SK-N-SH (cell line): ENCODE measurements around the gene CDKAL1. TPM values are rescaled to one million over a fixed set of nuclear protein-coding genes. Genes with fewer than 3 reads are reported as not detected.

Source experiments
- CTCF ChIA-PET: fragments of 300-600, 350-600 bp; formaldehyde crosslinking; extraction: SDS; loops from one replicate; lab custom pipeline; 2021; lab: Yijun Ruan, JAX
- POLR2A ChIA-PET: fragments of 350-600 bp; sonication (Branson Sonifier 250); formaldehyde crosslinking; extraction: SDS; loops from one replicate; lab custom pipeline; 2020; ENCODE audit warnings: antibody characterized with exemption, inconsistent platforms; lab: Yijun Ruan, JAX
- DNase-seq: peaks from one replicate; pipeline ENCODE4 v3.0.0; 2012
- H2AFZ ChIP-seq: fragments of 200-600 bp; sonication (generic); 2 replicates; pipeline ENCODE4 v1.8.1; 2016; ENCODE audit warnings: antibody characterized with exemption, mild to moderate bottlenecking, low read depth
- H3F3A ChIP-seq: fragments of 200-600 bp; sonication (generic); replicated peaks from 2 replicates; pipeline ENCODE3; 2016; ENCODE audit warnings: antibody characterized with exemption, mild to moderate bottlenecking; ENCODE audit not compliant: insufficient read depth
- H3K27ac ChIP-seq, 2 experiments: fragments of 200-500 bp in 1 of 2; fragments of 200-600 bp in 1 of 2; sonication (Bioruptor generic) in 1 of 2; sonication (generic), shearing (Covaris generic) in 1 of 2; 2 replicates each; pipeline versions ENCODE4 v1.5.1 to v1.6.1; 2014 to 2016; ENCODE audit warnings: low read depth in 2 of 2, inconsistent platforms in 1 of 2, low read length in 1 of 2, mild to moderate bottlenecking in 1 of 2, mixed read lengths in 1 of 2
- H3K27me3 ChIP-seq: fragments of 200-600 bp; sonication (generic), shearing (Covaris generic); 2 replicates; pipeline ENCODE4 v1.6.1; 2016; ENCODE audit warnings: mixed run types; ENCODE audit not compliant: insufficient read depth
- H3K36me3 ChIP-seq, 2 experiments: fragments of 200-500 bp in 1 of 2; fragments of 200-600 bp in 1 of 2; sonication (Bioruptor generic) in 1 of 2; sonication (generic) in 1 of 2; replicated peaks in 1 of 2; 2 replicates each; pipeline versions ENCODE3 to v1.5.1; 2014 to 2016; ENCODE audit warnings: low read length in 1 of 2, mild to moderate bottlenecking in 1 of 2; ENCODE audit not compliant: insufficient read depth in 2 of 2, control insufficient read depth in 1 of 2
- H3K4me1 ChIP-seq, 2 experiments: fragments of 200-500 bp in 1 of 2; fragments of 200-600 bp in 1 of 2; sonication (Bioruptor generic) in 1 of 2; sonication (generic), shearing (Covaris generic) in 1 of 2; 2 replicates each; pipeline versions ENCODE4 v1.5.1 to v1.6.1; 2014 to 2016; ENCODE audit warnings: low read depth in 1 of 2, low read length in 1 of 2, mixed run types in 1 of 2; ENCODE audit not compliant: insufficient read depth in 2 of 2, control insufficient read depth in 1 of 2
- H3K4me2 ChIP-seq: fragments of 200-600 bp; sonication (generic), shearing (Covaris generic); 2 replicates; pipeline ENCODE4 v1.6.1; 2017; ENCODE audit warnings: mixed run types
- H3K4me3 ChIP-seq, 2 experiments: fragments of 200-500 bp in 1 of 2; fragments of 200-600 bp in 1 of 2; sonication (Bioruptor generic) in 1 of 2; sonication (generic), shearing (Covaris generic) in 1 of 2; 2 replicates each; pipeline versions ENCODE4 v1.5.1 to v1.8.1; 2014 to 2016; ENCODE audit warnings: low read depth in 2 of 2, inconsistent platforms in 1 of 2, low read length in 1 of 2, mild to moderate bottlenecking in 1 of 2, mixed read lengths in 1 of 2, moderate library complexity in 1 of 2
- H3K79me2 ChIP-seq: fragments of 200-600 bp; sonication (generic); 2 replicates; pipeline ENCODE4 v1.8.1; 2017; ENCODE audit warnings: mild to moderate bottlenecking; ENCODE audit not compliant: insufficient read depth
- H3K9ac ChIP-seq: fragments of 200-600 bp; sonication (generic); 2 replicates; pipeline ENCODE4 v1.6.1; 2017; ENCODE audit warnings: mixed run types
- H3K9me2 ChIP-seq: fragments of 200-600 bp; sonication (generic); 2 replicates; pipeline ENCODE4 v1.6.1; 2017; ENCODE audit warnings: mixed run types
- H3K9me3 ChIP-seq: fragments of 200-600 bp; sonication (generic); 2 replicates; pipeline ENCODE4 v1.6.1; 2017; ENCODE audit warnings: mixed run types, mild to moderate bottlenecking, moderate library complexity
- H4K20me1 ChIP-seq: fragments of 200-600 bp; sonication (generic); 2 replicates; pipeline ENCODE4 v1.6.1; 2017; ENCODE audit warnings: mild to moderate bottlenecking, mixed run types; ENCODE audit not compliant: insufficient read depth
- CHD2 ChIP-seq: fragments of 150-350 bp; IDR thresholded peaks from 2 replicates; pipeline ENCODE4 v1.6.1; 2018; ENCODE audit warnings: low read length; ENCODE audit not compliant: partially characterized antibody
- CTCF ChIP-seq: fragments of 200-600 bp; sonication (generic); IDR thresholded peaks from 2 replicates; pipeline ENCODE4 v1.6.1; 2017; ENCODE audit warnings: antibody characterized with exemption, mild to moderate bottlenecking, moderate library complexity
- EP300 ChIP-seq, 2 experiments: IDR thresholded peaks; 2 replicates each; pipeline versions ENCODE4 v1.4.0 to v1.6.1; 2012; ENCODE audit warnings: borderline replicate concordance in 1 of 2, low read depth in 1 of 2, low read length in 1 of 2
- EZH2phosphoT487 ChIP-seq: fragments of 200-600 bp; sonication (generic); IDR thresholded peaks from 2 replicates; pipeline ENCODE4 v1.6.1; 2017; ENCODE audit warnings: low read depth, mixed run types, mild to moderate bottlenecking, antibody characterized with exemption, moderate library complexity, borderline replicate concordance
- FOSL2 ChIP-seq: IDR thresholded peaks from 2 replicates; pipeline ENCODE4 v1.4.0; 2012; ENCODE audit warnings: low read depth, mild to moderate bottlenecking, moderate library complexity, borderline replicate concordance
- FOXJ3 ChIP-seq: sonication (generic); formaldehyde crosslinking; IDR thresholded peaks from 2 replicates; pipeline ENCODE4 v1.5.1; 2020; ENCODE audit warnings: mild to moderate bottlenecking, missing genetic modification reagents
- FOXM1 ChIP-seq: IDR thresholded peaks from 2 replicates; pipeline ENCODE4 v1.4.0; 2012; ENCODE audit warnings: low read depth, mild to moderate bottlenecking
- GATA2 ChIP-seq: sonication (generic); formaldehyde crosslinking; IDR thresholded peaks from 2 replicates; pipeline ENCODE4 v1.5.0; 2020; ENCODE audit warnings: mild to moderate bottlenecking, missing genetic modification reagents
- JUND ChIP-seq: IDR thresholded peaks from 2 replicates; pipeline ENCODE4 v1.4.0; 2012
- MEF2A ChIP-seq: IDR thresholded peaks from 2 replicates; pipeline ENCODE4 v1.4.0; 2012; ENCODE audit warnings: low read depth, borderline replicate concordance
- MXI1 ChIP-seq: IDR thresholded peaks from 2 replicates; pipeline ENCODE4 v1.6.1; 2012; ENCODE audit warnings: mild to moderate bottlenecking, low read depth, low read length, improper control_type of control experiment
- NRF1 ChIP-seq: IDR thresholded peaks from 2 replicates; pipeline ENCODE4 v1.6.1; 2012; ENCODE audit warnings: low read depth, mild to moderate bottlenecking, low read length
- PBX3 ChIP-seq: IDR thresholded peaks from 2 replicates; pipeline ENCODE4; 2012
- POLR2AphosphoS5 ChIP-seq: IDR thresholded peaks from 2 replicates; pipeline ENCODE4 v1.6.1; 2012; ENCODE audit warnings: low read depth, low read length
- RAD21 ChIP-seq: IDR thresholded peaks from 2 replicates; pipeline ENCODE4 v1.6.1; 2012; ENCODE audit warnings: mild to moderate bottlenecking, low read length
- RCOR1 ChIP-seq: fragments of 150-350 bp; IDR thresholded peaks from 2 replicates; pipeline ENCODE4 v1.6.1; 2017; ENCODE audit warnings: antibody characterized with exemption, low read length
- RXRA ChIP-seq: IDR thresholded peaks from 2 replicates; pipeline ENCODE4 v1.4.0; 2012; ENCODE audit warnings: low read depth, mild to moderate bottlenecking, borderline replicate concordance
- SIN3A ChIP-seq: IDR thresholded peaks from 2 replicates; pipeline ENCODE4 v1.6.1; 2012; ENCODE audit warnings: low read depth, mild to moderate bottlenecking, low read length, moderate library complexity, borderline replicate concordance
- SMC3 ChIP-seq: IDR thresholded peaks from 2 replicates; pipeline ENCODE4 v1.6.1; 2012; ENCODE audit warnings: low read depth, low read length, improper control_type of control experiment
- TCF12 ChIP-seq: IDR thresholded peaks from 2 replicates; pipeline ENCODE4 v1.4.0; 2012
- TEAD4 ChIP-seq: IDR thresholded peaks from 2 replicates; pipeline ENCODE4 v1.4.0; 2012; ENCODE audit warnings: mild to moderate bottlenecking, borderline replicate concordance; ENCODE audit not compliant: insufficient read depth
- USF1 ChIP-seq: IDR thresholded peaks from 2 replicates; pipeline ENCODE4 v1.4.0; 2012; ENCODE audit warnings: low read depth, borderline replicate concordance
- YY1 ChIP-seq: IDR thresholded peaks from 2 replicates; pipeline ENCODE4 v1.4.0; 2012; ENCODE audit warnings: low read depth, mild to moderate bottlenecking
- WGBS: methylation state at CpG from one replicate; pipeline ENCODE4 v1.1.6; 2017; ENCODE audit warnings: low lambda C conversion rate; 5-methylcytosine and 5-hydroxymethylcytosine counted together
- polyA plus RNA-seq, 3 experiments: library from polyadenylated mRNA; depleted of rRNA; stranded (reverse); fragments of >200 nt; gene quantifications; 2 replicates each; pipeline ENCODE4 v1.2.3, GENCODE V29; 2012

The CDKAL1 gene
- polyA plus RNA-seq, 1 of the 3 experiments (the other 2 are of a cell fraction), result 2.6 TPM

GRCh38 chr6:21157186-21157929, 623.1 kb downstream of the CDKAL1 start:
- Histone ChIP-seq H3K4me2 (no peak overlapping the region), H2AFZ (no peak overlapping the region), H3K27me3 (no peaks in the 10 kb centered on the region), H4K20me1 (no peaks in the 10 kb centered on the region), H3K36me3 (no peaks in the 10 kb centered on the region), H3K4me1 (peaks cover 0 to 25% of the 10 kb centered on the region in 2 experiments; a peak in 2 of 4 replicates), H3K9ac (no peak overlapping the region), H3K27ac (peak overlapping the region in 1 of 2 experiments; percentile 98; a peak in 3 of 4 replicates), H3K79me2 (no peaks in the 10 kb centered on the region), H3K9me3 (no peaks in the 10 kb centered on the region), H3K4me3 (no peak overlapping the region), H3K9me2 (no peaks in the 10 kb centered on the region), H3F3A (no peaks in the 10 kb centered on the region)
- ChIA-PET POLR2A (interaction anchor here (0.6 to 2.0 kb wide), 6 partner anchors 43 to 440 kb away, joined by 3 to 20 read pairs (median 6); partner anchors contain the start of gene SOX4), CTCF (interaction anchor here (0.9 to 1.6 kb wide), 7 partner anchors 14 to 432 kb away, joined by 3 to 6 read pairs (median 4); no protein-coding TSS in a partner anchor)
- 94% methylated on average over 4 of the region's 4 CpGs for WGBS
- TF ChIP-seq EZH2phosphoT487, result no peak
- peak; percentile 19 for DNase-seq

GRCh38 chr6:21158149-21158548, 623.9 kb downstream of the CDKAL1 start:
- H3K27ac ChIP-seq, result peak overlapping the region in 1 of 2 experiments; percentile 98; a peak in 2 of 4 replicates
- ChIA-PET POLR2A (interaction anchor here (0.9 to 2.0 kb wide), 6 partner anchors 42 to 440 kb away, joined by 3 to 20 read pairs (median 6); partner anchors contain the start of gene SOX4), CTCF (interaction anchor here (1.2 to 1.6 kb wide), 4 partner anchors 18 to 430 kb away, joined by 3 to 6 read pairs (median 4); no protein-coding TSS in a partner anchor)
- WGBS, result 91% methylated on average over 1 of the region's 1 CpG
- no peaks in the 10 kb centered on the region for H3K79me2 ChIP-seq
- H3K9me2 ChIP-seq, result no peaks in the 10 kb centered on the region
- H3K27me3 ChIP-seq, result no peaks in the 10 kb centered on the region
- H3F3A ChIP-seq, result no peaks in the 10 kb centered on the region
- H3K9me3 ChIP-seq, result no peaks in the 10 kb centered on the region
- TF ChIP-seq POLR2AphosphoS5, result peak; percentile 25; the same call in 1 of the 2 replicates
- TF ChIP-seq GATA2 (CRISPR knock-in tag), result peak; percentile 97
- no peak for TF ChIP-seq JUND
- no peak for TF ChIP-seq FOXM1
- peak; percentile 96 for TF ChIP-seq RCOR1
- peak; percentile 17; the same call in 1 of the 2 replicates for TF ChIP-seq SMC3
- peak; percentile 88 for TF ChIP-seq CHD2
- peak in 1 of 2 experiments; percentile 99; a peak in 2 of 4 replicates for TF ChIP-seq EP300 (IDR thresholded peaks at IDR 0.05; ENCODE audit: borderline replicate concordance in 1 of 2, low read depth in 1 of 2, low read length in 1 of 2)
- TF ChIP-seq MEF2A, result no peak
- TF ChIP-seq MXI1, result peak; percentile 49; the same call in 1 of the 2 replicates
- TF ChIP-seq SIN3A, result no peak
- TF ChIP-seq NRF1, result no peak
- no peak for TF ChIP-seq FOSL2
- TF ChIP-seq RAD21, result peak; percentile 49
- no peak for TF ChIP-seq CTCF
- 0 out of 2 replicates have a peak, but pooled peaks have one; percentile 28 for TF ChIP-seq TEAD4
- TF ChIP-seq TCF12, result peak; percentile 65
- TF ChIP-seq USF1, result no peak
- peak; percentile 99 for TF ChIP-seq FOXJ3
- no peak for TF ChIP-seq YY1
- peak; percentile 31 for TF ChIP-seq PBX3
- TF ChIP-seq RXRA, result no peak
- TF ChIP-seq, all 33 proteins: peak for 12
- Histone ChIP-seq H3K9ac (no peak overlapping the region), H3K36me3 (no peaks in the 10 kb centered on the region), H3K4me2 (no peak overlapping the region), H4K20me1 (no peaks in the 10 kb centered on the region), H3K4me1 (peaks cover 0 to 25% of the 10 kb centered on the region in 2 experiments; a peak in 2 of 4 replicates), H2AFZ (no peak overlapping the region), H3K4me3 (no peak overlapping the region)
- peak; percentile 62 for DNase-seq
